GM21526 (cell line): Measurements from ENCODE around the gene RAD52.

Source experiments
- ATAC-seq: cut with Tn5 transposase; IDR thresholded peaks from one replicate; pipeline ENCODE4 v1.9.1; 2021; ENCODE audit warnings: moderate library complexity; ENCODE audit not compliant: unreplicated experiment, low FRiP score

RAD52 gene

DNA sequence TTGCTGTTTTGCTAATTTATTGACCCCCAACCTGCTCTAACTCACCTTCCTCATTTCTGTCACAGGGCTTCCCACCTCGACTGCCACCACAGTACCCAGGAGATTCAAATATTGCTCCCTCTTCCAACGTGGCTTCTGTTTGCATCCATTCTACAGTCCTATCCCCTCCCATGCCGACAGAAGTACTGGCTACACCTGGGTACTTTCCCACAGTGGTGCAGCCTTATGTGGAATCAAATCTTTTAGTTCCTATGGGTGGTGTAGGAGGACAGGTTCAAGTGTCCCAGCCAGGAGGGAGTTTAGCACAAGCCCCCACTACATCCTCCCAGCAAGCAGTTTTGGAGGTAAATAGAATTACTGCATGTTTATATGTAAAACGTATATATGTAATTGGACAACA is 68.8 kb downstream of the RAD52 start:
- ATAC-seq: no peak

DNA sequence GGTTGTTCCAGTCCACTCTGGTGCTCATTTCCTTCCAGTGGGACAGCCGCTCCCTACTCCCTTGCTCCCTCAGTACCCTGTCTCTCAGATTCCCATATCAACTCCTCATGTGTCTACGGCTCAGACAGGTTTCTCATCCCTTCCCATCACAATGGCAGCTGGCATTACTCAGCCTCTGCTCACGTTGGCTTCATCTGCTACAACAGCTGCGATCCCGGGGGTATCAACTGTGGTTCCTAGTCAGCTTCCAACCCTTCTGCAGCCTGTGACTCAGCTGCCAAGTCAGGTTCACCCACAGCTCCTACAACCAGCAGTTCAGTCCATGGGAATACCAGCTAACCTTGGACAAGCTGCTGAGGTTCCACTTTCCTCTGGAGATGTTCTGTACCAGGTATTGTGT is 69.9 kb downstream of the RAD52 start:
- ATAC-seq: no peak

DNA sequence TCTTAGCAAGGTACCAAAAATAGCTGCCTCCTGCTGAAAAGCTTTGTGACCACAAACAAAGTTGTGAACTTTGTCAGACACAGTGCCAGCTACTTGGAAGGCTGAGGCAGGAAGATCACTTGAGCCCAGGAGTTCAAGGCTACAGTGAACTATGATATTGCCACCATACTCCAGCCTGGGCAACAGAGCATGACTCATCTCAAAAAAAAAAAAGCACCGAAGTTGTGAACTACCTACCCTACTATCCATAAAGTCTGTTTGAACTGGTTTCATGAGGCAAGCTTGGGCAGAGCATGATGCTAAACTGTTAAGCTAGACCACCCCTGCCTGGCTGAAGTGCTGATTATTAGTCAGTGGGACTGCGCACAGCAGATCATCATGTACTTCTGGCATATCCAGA is 75.5 kb downstream of the RAD52 start:
- no peak for ATAC-seq

DNA sequence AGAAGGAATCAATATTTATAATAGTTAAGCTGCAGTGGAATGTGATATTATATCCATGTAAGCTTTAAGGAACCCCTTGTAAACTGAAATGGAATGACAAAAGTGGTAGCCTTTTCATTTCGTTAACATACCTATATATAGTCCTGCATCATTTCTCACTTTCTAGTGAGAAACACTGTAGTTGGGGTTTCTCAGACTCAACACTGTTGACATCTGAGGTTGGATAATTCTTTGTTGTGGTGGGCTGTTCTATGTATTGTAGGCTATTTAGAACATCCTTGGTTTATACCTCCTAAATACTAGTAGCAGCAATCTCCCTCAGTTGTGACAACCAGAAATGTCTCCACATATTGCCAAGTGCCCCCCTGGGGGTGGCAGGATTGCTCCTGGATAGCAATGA is 79.1 kb downstream of the RAD52 start:
- no peak for ATAC-seq

DNA sequence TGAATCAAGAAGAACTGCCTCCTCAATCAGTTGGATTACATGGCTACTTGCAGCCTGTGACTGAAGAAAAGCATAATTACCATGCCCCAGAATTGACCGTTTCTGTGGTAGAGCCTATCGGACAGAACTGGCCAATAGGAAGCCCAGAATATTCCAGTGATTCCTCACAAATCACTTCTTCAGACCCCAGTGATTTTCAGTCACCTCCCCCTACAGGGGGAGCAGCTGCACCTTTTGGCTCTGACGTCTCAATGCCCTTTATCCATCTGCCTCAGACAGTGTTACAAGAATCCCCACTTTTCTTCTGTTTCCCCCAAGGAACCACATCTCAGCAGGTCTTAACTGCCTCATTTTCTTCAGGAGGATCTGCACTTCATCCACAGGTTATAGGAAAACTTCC is 80.8 kb downstream of the RAD52 start:
- no peak for ATAC-seq

DNA sequence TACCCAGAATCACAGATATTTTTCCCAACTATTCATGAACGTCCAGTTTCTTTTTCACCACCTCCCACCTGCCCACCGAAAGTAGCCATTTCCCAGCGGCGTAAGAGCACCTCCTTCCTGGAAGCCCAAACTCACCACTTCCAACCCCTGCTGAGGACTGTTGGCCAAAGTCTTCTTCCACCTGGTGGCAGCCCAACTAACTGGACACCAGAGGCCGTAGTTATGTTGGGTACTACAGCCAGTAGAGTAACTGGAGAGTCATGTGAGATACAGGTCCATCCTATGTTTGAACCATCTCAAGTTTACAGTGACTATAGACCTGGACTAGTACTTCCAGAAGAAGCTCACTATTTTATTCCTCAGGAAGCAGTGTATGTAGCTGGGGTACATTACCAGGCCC is 81.6 kb downstream of the RAD52 start:
- ATAC-seq: no peak

DNA sequence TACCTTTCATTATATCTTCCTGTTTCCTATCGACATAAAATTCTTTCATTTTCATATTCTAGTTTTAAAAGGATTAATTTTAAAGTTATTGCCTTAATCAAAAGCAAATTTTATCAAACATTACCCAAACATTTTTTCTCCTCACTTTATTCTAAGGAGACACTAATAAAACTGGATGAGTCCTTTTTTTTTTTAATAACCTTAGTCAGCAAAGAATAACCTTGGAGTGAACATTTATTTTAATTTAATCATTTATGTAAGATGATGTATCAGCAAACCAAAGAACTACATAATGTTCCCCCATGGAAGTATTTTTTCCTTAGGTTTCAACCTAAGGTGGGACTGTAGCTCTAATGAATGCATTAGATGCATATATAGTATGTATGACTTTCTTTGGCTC is 83.9 kb downstream of the RAD52 start:
- no peak for ATAC-seq

DNA sequence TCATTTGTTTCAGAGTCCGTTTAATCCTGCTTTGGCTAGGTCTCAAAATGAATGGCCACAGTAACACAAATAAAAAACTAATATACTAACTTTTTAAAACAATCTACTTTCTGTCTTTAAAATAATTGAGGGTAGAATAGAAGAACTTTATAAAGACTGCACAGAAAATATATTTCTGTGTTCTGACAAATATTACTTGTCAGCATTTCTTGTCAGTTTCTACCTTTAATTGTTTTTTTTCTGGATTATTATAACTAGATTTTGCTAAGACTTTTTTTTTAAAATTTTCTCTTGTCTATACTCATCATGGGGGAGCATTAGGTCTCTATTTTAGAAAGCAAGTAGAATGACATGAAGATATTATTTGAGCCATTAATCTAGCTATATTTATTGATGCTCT is 86.2 kb downstream of the RAD52 start:
- ATAC-seq: no peak

DNA sequence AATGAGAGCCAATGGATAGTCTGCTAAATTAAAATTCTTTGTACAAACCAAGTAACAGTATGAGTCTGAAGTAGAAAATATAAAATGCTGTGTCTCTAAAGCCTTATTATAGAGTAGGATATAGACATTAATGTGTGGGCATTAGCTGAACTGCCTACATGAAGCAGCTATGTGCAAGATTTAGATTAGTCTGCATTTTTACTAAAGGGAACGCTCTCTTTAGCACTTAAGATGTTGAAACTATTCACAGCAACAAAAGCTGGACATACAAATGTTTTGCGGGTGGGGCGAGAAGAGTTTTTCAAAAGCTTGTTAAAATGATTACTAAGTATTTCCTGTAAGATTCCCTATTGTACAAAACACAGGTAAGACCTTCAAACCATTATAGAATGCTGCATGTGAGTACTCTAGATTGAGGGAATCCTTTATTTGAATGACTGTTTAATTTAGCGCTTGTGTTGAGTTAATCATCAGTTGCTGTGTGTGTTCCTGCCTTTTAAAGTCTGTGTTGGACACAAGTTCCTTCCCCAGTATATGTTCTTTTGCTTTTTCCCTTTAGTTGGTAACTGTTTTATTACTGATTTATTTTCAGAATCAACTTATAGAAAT is 87.1 kb downstream of the RAD52 start:
- ATAC-seq: no peak
